Glutamatergic neuron (in vitro differentiated cells): Measurements from ENCODE around the gene ATF6B. TPM values are rescaled to one million over a fixed set of nuclear protein-coding genes. Genes with fewer than 3 reads are reported as not detected.
"Not testable (repeated sequence)": the region's sequence is repeated elsewhere in the genome, so short reads cannot be mapped to it uniquely, and the experiment has no call there.

Experiments used
- DNase-seq: peaks from one replicate; pipeline ENCODE4 v3.0.0; 2022
- H3K27ac Mint-ChIP-seq: one replicate; pipeline ENCODE4 v1.8.0; 2020; ENCODE audit warnings: mild to moderate bottlenecking, mixed read lengths, inconsistent platforms; ENCODE audit not compliant: unreplicated experiment
- H3K27me3 Mint-ChIP-seq: one replicate; pipeline ENCODE4 v1.8.0; 2020; ENCODE audit warnings: mild to moderate bottlenecking, moderate library complexity, mixed read lengths, inconsistent platforms; ENCODE audit not compliant: unreplicated experiment
- H3K36me3 Mint-ChIP-seq: one replicate; pipeline ENCODE4 v1.8.0; 2020; ENCODE audit warnings: mild to moderate bottlenecking, mixed read lengths, inconsistent platforms; ENCODE audit not compliant: unreplicated experiment
- H3K4me1 Mint-ChIP-seq: one replicate; pipeline ENCODE4 v1.8.0; 2020; ENCODE audit warnings: mild to moderate bottlenecking, low read depth, mixed read lengths, inconsistent platforms; ENCODE audit not compliant: unreplicated experiment
- H3K4me3 Mint-ChIP-seq: one replicate; pipeline ENCODE4 v1.8.0; 2020; ENCODE audit warnings: mild to moderate bottlenecking, mixed read lengths, inconsistent platforms; ENCODE audit not compliant: unreplicated experiment
- H3K9me3 Mint-ChIP-seq: one replicate; pipeline ENCODE4 v1.8.0; 2020; ENCODE audit warnings: mild to moderate bottlenecking, moderate library complexity, mixed read lengths, inconsistent platforms; ENCODE audit not compliant: unreplicated experiment
- total RNA-seq: library from RNA; stranded (reverse); fragmentation: NEBNext Ultra II Directional; extraction: Animal tissue kit (Norgen Biotek cat#: 25700); gene quantifications from one replicate; pipeline ENCODE4 v1.2.1, GENCODE V29; 2021; ENCODE audit not compliant: unreplicated experiment
- TF ChIP-seq, protein P1 (sequence below): fragments of 200-600 bp; sonication (generic); IDR thresholded peaks from one replicate; pipeline ENCODE4 v1.5.0; 2021; ENCODE audit not compliant: partially characterized antibody, unreplicated experiment

ATF6B gene
- total RNA-seq, 1 donor from 2014 or later: 79.5 TPM

DNA sequence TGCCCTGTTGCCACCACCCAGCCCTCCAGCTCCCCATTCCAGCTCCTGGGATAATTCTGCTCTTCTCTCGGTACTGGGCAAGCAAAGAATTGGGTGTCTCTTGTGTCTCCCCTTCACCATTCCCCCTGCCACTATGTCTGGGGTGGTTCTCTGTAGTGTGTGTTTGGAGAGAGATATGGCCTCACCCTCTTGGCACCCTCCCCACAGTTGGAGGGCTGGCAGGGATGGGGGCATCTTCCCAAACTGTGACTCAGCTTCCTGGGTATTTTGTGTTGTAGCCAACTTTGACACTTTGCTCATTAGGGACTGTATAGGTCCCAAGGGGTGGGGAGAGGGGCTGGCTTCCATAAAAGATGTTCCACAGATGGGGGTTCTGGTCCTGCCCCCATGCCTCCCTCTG is 20.6 kb downstream of the ATF6B start:
- DNase-seq: no peak
- Mint-ChIP-seq H3K4me3 (no peak overlapping the region), H3K27ac (no peak overlapping the region), H3K4me1 (peaks cover 10% of the 10 kb centered on the region), H3K36me3 (no peaks in the 10 kb centered on the region), H3K27me3 (peaks cover 14% of the 10 kb centered on the region), H3K9me3 (peaks cover 4% of the 10 kb centered on the region)
- TF ChIP-seq, protein P1, sequence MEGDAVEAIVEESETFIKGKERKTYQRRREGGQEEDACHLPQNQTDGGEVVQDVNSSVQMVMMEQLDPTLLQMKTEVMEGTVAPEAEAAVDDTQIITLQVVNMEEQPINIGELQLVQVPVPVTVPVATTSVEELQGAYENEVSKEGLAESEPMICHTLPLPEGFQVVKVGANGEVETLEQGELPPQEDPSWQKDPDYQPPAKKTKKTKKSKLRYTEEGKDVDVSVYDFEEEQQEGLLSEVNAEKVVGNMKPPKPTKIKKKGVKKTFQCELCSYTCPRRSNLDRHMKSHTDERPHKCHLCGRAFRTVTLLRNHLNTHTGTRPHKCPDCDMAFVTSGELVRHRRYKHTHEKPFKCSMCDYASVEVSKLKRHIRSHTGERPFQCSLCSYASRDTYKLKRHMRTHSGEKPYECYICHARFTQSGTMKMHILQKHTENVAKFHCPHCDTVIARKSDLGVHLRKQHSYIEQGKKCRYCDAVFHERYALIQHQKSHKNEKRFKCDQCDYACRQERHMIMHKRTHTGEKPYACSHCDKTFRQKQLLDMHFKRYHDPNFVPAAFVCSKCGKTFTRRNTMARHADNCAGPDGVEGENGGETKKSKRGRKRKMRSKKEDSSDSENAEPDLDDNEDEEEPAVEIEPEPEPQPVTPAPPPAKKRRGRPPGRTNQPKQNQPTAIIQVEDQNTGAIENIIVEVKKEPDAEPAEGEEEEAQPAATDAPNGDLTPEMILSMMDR: no peak

DNA sequence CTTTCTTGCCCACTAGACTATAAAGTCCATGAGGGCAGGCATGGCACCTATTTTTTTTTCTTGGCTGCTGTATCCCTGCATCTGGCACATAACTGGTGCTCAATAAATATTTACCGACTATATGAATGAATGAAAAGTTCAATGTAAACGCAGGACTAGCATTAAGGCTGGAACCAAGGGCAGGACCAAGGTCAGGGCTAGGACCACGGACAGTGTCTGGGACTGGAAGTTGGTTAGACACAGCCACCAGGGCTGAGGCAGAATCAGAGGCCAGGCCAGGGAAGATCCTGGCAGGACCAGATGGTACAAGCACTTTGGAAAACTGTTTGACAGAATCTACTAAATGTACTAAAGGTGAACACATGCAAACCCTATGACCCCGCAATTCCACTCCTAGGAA is 22.6 kb downstream of the ATF6B start:
- peaks cover 10% of the 10 kb centered on the region for H3K4me1 Mint-ChIP-seq
- TF ChIP-seq, protein P1: no peak
- H3K27me3 Mint-ChIP-seq: peaks cover 15% of the 10 kb centered on the region
- peaks cover 4% of the 10 kb centered on the region for H3K9me3 Mint-ChIP-seq
- no peak for DNase-seq
- no peak overlapping the region for H3K4me3 Mint-ChIP-seq
- H3K27ac Mint-ChIP-seq: no peak overlapping the region
- no peaks in the 10 kb centered on the region for H3K36me3 Mint-ChIP-seq

DNA sequence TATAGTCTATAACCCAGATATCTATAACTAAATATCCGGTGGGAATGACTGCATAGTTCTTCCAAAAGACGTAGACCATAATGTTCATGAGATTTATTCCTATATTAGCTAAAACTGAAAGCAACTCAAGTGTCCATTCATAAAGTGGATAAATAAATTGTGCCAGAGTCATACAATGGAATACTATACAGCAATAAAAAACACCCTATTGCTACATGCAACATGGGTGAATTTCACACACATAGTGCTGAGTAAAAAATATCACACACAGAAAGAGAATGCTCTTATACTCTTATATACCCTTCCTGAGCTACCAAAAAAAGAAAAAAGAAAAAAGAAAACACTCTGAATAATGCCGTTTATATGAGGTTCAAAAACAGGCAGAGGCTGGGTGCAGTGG is 25.8 kb downstream of the ATF6B start:
- Mint-ChIP-seq H3K36me3 (no peaks in the 10 kb centered on the region), H3K27me3 (peaks cover 16% of the 10 kb centered on the region), H3K4me1 (no peaks in the 10 kb centered on the region), H3K4me3 (no peak overlapping the region), H3K27ac (no peak overlapping the region), H3K9me3 (peaks cover 1% of the 10 kb centered on the region)
- TF ChIP-seq, protein P1: no peak
- DNase-seq: no peak

DNA sequence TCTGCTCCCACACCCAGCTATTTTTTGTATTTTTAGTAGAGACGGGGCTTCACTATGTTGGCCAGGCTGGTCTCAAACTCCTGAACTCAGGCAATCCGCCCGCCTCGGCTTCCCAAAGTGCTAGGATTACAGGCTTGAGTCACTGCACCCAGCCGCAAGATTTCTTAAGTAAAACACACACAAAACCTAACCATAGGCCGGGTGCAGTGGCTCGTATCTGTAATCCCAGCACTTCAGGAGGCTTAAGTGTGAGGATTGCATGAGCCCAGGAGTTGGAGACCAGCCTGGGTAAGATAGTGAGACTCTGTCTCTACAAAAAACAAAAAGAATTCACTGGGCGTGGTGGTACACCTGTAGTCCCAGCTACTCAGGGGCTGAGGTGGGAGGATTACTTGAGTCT is 27.8 kb downstream of the ATF6B start:
- H3K4me1 Mint-ChIP-seq, H3K9me3 Mint-ChIP-seq, DNase-seq, H3K4me3 Mint-ChIP-seq, H3K36me3 Mint-ChIP-seq, H3K27ac Mint-ChIP-seq: not testable (repeated sequence)
- peaks cover 12% of the 10 kb centered on the region for H3K27me3 Mint-ChIP-seq

DNA sequence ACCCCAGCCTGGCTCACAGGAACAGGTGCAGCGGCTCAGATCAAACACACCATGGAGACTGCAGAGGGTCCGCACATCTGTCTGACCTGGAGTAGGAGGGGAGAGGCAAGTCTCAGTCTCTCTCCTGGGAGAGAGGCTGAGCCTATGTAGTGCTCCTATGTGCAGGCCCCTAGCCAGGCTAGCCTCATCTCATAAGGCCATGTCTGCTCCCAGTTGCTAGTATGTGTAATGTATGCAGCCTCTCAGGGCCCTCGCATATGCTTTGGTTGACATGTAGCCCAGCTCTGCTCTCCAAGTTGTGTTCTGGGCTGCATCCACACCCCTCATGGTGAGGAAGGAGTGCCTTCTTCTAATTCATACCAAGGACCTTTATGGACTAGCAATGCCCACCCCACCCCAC is 30.7 kb downstream of the ATF6B start:
- no peak overlapping the region for H3K27ac Mint-ChIP-seq
- H3K9me3 Mint-ChIP-seq: no peaks in the 10 kb centered on the region
- H3K4me3 Mint-ChIP-seq: no peak overlapping the region
- H3K27me3 Mint-ChIP-seq: peaks cover 11% of the 10 kb centered on the region
- DNase-seq: no peak
- TF ChIP-seq, protein P1: no peak
- no peaks in the 10 kb centered on the region for H3K36me3 Mint-ChIP-seq
- no peaks in the 10 kb centered on the region for H3K4me1 Mint-ChIP-seq
